HG02623 (cell line): ENCODE results near the gene INO80E.

Source experiments
- ATAC-seq: cut with Tn5 transposase; IDR thresholded peaks from one replicate; pipeline ENCODE4 v1.9.1; 2021; ENCODE audit warnings: moderate library complexity; ENCODE audit not compliant: unreplicated experiment

Gene INO80E

DNA sequence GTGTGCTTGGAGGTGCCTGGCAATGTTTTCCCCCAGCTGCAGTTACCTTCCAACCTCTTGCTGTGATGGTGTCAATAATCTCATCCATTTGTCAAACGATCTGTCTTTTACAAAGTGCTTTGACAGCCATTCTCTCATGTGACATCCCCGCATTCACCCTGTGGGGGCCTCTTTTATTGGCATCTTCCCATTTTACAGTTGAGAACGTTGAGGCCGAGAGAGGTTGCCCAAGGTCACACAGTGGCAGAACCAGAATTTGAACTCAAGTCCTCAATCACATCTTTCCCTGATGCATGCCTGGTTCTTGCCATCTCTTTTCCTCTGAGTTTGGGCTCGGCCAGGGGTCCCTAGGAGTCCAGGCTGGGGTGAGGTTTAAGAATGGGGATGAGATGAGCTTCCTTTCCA lies 20.9 kb upstream of the INO80E start:
- no peak for ATAC-seq

DNA sequence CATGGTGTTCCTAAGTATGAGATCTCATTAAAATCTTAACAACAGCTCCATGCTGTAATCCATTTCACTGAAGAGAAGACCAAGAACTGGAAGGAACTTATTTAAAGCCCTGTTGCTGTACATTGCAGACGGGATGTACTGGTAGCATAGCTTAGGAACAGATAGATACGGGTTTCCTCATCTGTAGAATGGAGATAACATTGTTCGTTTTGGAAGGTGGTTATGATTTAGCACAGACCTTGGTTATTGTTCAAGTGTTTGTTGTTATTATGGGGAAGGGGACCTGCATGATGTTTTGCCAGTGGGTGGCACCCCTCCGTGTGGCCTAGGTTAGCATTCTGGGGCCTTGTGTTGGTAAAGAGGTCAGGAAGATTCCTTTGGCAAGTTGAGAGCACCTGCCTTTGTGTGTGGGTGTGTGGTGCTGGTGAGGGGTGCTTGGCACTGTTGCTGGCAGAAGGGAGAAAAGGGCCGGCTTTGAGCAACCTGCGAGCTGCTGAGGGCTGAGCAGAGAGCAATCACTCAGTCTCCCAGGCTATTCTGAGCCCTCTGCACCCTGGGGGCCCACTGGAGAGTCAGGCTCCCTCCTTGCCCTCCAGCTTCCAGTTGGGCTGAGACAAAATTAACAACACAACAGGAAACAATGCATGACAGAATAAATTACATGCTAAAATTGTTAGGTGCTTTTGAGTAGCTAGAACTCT lies 20.1 kb upstream of the INO80E start:
- ATAC-seq, result no peak

DNA sequence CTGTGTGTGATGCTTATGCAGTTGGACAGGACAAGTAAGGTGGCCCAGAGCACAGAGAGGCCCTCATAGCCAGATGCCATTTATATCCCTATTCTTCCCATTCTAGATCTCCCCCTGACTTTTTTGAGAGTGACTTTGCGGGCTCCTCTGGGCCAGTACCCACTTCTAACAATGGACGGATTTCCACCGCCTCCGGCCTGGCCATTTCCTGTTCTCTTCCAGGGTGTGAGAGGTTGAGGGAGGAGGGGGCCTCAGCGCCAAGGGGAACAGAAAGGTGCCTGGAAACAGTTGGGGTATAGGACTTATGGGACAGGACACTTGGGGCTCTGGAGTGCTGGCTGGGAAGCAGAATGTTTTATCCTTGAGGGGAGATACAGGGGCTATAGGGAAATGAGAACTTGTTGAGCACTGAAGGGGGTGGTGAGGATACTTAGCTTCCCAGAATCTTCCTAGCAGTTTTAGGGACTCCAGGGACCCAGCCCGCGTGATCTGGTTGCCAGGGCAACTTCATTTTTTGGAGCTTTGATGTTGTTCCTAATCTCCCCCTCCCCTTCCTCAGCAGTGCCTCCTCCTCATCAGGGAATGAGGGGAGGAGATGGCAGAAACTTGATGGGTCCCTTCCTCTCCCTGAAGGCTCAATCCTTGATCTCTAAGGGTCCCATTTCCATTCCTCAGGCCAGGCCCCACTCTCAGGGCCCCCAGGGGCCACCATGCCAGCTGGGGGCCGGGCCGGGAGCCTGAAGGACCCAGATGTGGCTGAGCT lies 18.8 kb upstream of the INO80E start:
- no peak for ATAC-seq

DNA sequence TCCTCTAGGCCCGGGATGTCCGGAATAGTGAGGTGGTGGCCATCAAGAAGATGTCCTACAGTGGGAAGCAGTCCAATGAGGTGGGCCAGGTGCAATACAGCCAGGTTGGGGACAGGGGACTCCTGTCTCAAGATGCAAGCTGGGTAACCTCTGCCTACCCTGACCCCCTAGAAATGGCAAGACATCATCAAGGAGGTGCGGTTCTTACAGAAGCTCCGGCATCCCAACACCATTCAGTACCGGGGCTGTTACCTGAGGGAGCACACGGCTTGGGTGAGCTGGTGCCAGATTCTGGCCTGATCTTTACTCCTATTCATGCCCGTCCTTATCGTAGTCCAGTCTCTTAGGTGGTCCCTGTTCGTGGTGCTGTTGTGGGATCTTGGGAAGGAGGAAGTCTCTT lies 18.0 kb upstream of the INO80E start:
- ATAC-seq, result no peak

DNA sequence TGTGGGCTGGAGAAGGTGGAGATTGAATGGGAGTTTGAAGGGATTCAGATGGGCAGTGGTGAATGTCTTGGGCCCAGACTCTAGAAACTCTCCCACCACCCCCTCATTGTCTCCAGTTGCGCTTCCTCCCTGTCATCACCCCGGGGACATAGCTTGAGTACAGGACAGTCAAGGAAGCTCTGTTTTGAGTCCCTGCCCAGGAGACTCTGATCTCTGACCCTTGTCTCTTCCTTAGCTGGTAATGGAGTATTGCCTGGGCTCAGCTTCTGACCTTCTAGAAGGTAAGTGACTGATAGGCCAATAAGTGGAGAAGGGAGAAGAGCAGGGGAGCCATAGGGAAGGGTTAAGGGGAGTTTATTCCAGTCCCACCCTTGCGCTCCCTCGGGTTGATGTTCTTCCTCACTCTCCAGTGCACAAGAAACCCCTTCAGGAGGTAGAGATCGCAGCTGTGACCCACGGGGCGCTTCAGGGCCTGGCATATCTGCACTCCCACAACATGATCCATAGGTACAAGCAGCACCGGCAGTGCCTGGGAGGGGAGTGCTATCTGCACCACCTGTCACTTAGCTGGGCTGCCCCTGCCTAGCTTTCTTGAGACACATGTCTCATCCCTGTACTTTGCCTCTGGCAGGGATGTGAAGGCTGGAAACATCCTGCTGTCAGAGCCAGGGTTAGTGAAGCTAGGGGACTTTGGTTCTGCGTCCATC lies 17.3 kb upstream of the INO80E start:
- ATAC-seq, result no peak

DNA sequence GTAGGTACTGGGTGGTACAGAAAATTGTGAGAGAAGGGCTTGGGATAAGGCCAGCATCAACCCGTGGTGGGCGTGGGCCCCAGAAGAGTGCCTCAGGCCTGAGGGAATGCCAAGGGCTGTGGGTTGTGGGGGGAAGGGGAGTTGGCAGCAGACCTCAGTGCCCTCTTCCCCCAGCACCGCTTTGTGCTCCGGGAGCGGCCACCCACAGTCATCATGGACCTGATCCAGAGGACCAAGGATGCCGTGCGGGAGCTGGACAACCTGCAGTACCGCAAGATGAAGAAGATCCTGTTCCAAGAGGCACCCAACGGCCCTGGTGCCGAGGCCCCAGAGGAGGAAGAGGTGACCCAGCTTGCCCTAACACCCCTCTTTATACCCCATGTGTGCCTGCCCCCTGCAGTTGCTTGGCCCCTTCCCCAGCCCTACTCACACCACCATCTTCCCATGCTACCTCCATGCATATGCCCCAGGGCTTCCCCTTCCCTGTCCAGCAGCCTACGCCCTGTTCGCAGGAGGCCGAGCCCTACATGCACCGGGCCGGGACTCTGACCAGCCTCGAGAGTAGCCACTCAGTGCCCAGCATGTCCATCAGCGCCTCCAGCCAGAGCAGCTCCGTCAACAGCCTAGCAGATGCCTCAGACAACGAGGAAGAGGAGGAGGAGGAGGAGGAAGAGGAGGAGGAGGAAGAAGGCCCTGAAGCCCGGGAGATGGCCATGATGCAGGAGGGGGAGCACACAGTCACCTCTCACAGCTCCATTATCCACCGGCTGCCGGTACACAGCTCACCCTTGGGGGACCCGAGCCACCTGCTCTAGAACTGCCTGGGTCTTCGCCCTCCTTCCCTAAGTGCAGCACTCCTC lies 13.3 kb upstream of the INO80E start:
- ATAC-seq, result no peak

DNA sequence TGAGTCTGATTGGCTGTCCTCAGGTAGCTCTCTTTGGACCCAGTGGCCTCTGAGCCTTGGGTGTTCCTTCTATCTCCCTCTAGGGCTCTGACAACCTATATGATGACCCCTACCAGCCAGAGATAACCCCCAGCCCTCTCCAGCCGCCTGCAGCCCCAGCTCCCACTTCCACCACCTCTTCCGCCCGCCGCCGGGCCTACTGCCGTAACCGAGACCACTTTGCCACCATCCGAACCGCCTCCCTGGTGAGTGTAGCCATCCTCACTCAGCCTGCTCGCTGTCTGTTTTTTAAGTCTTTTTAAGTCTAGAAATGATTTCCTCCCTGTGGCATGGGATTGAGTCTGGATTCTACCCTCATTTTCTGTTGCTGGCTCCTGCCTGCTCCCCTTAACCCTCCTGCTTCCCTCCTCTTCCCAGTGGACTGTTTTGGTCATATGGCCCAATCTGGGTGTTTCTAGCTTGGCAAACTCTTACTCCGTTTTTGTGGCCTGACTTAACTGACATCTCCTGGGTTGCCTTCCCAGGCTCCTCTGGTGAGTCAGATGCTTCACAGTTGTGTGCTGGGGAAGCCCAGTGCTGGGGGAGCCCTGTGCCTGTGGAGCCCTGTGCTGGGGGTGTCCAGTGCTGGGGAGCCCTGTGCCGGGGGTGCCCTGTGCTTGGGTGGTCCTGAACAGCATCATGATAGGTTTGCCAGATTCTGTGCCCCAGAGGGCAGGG lies 12.5 kb upstream of the INO80E start:
- no peak for ATAC-seq

DNA sequence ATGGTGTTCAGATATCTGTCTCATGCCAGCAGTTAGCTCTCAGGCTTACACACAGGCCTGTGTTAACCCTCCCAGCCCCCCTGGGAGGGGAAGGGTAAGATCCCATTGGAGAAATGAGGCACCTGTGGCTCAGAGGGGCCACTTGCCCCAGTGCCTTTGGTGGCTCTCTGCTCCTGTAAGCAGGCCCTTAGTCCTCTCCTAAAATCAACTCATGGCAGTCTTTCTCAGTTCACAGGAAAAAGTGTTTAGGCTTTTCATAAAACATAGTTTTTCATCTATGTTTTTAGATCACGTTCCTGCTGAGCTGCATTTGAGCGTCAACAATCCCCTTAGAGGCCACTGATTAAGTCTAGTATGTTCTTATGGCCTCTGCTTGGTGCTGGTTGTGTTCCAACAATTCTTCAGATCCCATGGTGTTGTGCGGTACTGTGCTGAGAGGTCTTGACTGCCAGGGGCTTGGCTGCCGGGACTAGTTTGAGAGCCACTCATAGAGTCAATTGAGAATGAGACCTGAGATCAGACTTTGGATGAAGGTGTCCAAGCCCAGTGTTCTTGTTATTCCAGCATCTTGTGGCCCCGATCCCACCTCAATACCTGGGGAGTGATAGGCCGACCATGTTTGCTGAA lies 11.8 kb upstream of the INO80E start:
- ATAC-seq, result no peak

DNA sequence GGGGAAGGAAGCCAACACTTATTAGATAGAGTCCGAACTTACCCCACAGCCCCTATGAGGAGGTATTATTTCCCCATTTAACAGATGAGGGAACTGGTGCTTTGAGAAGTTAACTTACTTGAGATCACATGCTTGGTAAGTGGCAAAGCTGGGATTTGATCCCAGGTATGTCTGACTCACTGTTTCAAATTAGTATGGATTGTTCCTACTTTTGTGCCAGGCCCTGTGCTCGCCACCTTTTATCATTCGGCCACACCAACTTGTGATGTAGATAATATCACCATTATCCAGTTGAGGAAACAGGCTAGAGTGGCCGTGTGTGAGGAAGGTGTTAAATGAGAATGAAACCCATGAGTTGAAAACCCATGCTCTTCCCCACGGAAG lies 11.3 kb upstream of the INO80E start:
- ATAC-seq, result no peak

DNA sequence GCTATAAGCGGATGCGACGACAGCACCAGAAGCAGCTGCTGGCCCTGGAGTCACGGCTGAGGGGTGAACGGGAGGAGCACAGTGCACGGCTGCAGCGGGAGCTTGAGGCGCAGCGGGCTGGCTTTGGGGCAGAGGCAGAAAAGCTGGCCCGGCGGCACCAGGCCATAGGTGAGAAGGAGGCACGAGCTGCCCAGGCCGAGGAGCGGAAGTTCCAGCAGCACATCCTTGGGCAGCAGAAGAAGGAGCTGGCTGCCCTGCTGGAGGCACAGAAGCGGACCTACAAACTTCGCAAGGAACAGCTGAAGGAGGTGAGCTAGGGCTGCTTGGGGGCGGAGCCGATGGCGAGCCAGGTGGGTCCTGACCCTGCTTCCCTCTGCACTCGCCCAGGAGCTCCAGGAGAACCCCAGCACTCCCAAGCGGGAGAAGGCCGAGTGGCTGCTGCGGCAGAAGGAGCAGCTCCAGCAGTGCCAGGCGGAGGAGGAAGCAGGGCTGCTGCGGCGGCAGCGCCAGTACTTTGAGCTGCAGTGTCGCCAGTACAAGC lies 10.7 kb upstream of the INO80E start:
- no peak for ATAC-seq

DNA sequence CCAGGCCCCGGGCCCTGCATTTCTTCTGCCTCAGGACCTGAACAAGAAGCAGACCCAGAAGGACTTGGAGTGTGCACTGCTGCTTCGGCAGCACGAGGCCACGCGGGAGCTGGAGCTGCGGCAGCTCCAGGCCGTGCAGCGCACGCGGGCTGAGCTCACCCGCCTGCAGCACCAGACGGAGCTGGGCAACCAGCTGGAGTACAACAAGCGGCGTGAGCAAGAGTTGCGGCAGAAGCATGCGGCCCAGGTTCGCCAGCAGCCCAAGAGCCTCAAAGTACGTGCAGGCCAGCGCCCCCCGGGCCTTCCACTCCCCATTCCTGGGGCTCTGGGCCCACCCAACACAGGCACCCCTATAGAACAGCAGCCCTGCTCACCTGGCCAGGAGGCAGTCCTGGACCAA lies 9.8 kb upstream of the INO80E start:
- no peak for ATAC-seq

DNA sequence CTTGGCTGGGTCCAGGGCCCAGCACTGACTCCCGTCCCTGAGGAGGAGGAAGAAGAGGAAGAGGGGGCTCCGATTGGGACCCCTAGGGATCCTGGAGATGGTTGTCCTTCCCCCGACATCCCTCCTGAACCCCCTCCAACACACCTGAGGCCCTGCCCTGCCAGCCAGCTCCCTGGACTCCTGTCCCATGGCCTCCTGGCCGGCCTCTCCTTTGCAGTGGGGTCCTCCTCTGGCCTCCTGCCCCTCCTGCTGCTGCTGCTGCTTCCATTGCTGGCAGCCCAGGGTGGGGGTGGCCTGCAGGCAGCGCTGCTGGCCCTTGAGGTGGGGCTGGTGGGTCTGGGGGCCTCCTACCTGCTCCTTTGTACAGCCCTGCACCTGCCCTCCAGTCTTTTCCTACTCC lies 9.1 kb upstream of the INO80E start:
- ATAC-seq, result no peak

DNA sequence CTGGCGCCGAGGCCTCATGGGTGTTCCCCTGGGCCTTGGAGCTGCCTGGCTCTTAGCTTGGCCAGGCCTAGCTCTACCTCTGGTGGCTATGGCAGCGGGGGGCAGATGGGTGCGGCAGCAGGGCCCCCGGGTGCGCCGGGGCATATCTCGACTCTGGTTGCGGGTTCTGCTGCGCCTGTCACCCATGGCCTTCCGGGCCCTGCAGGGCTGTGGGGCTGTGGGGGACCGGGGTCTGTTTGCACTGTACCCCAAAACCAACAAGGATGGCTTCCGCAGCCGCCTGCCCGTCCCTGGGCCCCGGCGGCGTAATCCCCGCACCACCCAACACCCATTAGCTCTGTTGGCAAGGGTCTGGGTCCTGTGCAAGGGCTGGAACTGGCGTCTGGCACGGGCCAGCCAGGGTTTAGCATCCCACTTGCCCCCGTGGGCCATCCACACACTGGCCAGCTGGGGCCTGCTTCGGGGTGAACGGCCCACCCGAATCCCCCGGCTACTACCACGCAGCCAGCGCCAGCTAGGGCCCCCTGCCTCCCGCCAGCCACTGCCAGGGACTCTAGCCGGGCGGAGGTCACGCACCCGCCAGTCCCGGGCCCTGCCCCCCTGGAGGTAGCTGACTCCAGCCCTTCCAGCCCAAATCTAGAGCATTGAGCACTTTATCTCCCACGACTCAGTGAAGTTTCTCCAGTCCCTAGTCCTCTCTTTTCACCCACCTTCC lies 8.5 kb upstream of the INO80E start:
- no peak for ATAC-seq

DNA sequence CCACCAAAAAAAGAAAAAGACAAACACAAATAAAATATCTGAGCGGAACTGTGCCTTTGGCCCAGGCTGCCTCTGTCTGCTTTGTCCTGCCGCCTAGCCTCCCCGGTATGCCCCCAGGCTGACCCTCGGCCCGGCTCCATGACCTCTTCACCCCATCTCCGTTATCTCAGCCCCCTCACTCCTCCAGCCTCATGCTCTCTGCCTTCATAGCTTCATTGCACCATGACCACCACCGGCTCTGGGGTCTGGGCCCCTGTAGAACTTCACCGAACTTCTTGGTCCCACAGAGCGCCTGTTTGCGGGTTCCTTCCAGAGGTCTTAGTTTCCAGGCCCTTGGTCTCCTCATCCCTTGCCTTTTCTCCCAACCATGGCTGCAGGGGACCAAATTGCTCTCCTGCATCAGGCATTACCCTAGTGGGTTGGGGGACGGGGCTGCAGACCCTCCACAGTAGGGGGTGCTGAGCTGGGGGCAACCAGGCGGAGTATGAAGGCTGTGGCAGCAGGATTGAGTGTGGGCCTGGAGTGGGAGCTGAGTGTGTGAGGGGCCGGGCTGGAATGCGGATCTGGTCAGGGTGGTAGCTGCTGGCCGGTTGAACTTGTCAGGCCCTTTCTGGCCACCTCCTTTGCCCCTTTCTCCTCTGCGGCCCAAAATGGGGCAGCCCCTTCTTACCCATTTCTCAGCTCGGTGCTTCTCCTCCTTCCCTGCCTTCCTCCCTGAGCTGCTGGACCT lies 7.5 kb upstream of the INO80E start:
- ATAC-seq, result no peak

DNA sequence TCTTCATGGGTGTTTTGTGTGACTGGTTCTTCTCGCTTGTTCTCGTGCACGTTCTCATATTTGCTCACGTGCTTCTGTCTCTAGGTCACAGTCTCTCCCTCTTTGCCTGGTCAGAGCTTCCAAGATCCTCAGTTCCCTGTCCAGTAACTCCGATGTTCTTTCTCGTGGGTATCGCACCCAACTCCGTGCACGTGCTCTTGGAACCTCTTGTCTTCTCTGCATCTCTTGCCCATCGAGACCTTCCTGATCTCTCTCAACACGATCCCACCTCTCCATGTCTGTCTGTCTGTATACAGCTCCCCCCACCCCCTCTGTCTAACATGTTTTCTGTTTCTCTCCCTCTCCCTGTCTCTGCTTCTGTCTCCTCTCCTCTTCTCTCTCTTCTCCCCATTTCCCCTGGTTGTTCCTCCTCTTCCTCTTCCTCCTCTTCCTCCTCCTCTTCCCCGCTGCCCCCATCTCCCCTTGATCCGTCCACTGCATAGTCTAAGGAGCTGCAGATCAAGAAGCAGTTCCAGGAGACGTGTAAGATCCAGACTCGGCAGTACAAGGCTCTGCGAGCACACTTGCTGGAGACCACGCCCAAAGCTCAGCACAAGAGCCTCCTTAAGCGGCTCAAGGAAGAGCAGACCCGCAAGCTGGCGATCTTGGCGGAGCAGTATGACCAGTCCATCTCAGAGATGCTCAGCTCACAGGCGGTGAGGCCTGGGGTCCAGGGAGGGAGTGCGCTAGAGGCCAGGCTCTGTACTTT lies 6.8 kb upstream of the INO80E start:
- ATAC-seq, result no peak

DNA sequence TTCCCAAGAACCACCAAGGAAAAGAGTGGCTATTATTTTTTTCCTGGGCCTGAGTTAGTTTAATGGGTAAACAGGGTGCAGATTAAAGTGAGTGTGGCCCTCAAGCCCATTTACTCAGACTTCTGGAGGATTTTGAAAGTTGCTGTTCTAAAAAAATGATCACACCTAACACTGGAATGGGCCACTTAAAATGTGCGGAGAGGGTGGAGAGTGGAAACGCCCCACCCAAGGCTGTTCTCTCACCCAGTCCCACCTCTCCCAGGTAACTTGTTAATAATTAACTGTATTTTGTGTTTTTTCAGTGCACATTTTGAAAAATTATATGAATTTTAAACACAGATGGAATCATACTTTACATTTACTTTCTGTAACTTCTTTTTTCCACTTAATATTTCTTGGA lies 6.0 kb upstream of the INO80E start:
- ATAC-seq, result no peak

DNA sequence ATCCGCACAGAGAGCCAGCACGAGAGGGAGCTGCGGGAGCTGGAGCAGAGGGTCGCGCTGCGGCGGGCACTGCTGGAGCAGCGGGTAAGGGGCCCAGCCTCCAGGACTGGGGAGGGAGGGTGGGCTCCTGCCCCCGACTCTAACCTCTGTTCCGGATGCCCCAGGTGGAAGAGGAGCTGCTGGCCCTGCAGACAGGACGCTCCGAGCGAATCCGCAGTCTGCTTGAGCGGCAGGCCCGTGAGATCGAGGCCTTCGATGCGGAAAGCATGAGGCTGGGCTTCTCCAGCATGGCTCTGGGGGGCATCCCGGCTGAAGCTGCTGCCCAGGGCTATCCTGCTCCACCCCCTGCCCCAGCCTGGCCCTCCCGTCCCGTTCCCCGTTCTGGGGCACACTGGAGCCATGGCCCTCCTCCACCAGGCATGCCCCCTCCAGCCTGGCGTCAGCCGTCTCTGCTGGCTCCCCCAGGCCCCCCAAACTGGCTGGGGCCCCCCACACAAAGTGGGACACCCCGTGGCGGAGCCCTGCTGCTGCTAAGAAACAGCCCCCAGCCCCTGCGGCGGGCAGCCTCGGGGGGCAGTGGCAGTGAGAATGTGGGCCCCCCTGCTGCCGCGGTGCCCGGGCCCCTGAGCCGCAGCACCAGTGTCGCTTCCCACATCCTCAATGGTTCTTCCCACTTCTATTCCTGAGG lies 5.0 kb upstream of the INO80E start:
- no peak for ATAC-seq
